DOHH2 (cell line): ENCODE results near the gene KCNG4.

ENCODE experiments used
- H3F3A ChIP-seq: fragments of 200-600 bp; sonication (generic), shearing (Covaris generic); 2 replicates; pipeline ENCODE4 v1.6.0; 2016; ENCODE audit warnings: antibody characterized with exemption, mild to moderate bottlenecking; ENCODE audit not compliant: control insufficient read depth, insufficient read depth
- H3K27ac ChIP-seq: fragments of 200-600 bp; sonication (generic); 2 replicates; pipeline ENCODE4 v1.5.1; 2014; ENCODE audit warnings: low read depth, mild to moderate bottlenecking, low read length, moderate library complexity
- H3K27me3 ChIP-seq: fragments of 200-600 bp; sonication (generic); 2 replicates; pipeline ENCODE4 v1.6.1; 2014; ENCODE audit warnings: mild to moderate bottlenecking, low read length, mixed read lengths; ENCODE audit not compliant: control insufficient read depth
- H3K36me3 ChIP-seq: fragments of 200-600 bp; sonication (generic); 2 replicates; pipeline ENCODE4 v1.6.1; 2014; ENCODE audit warnings: mild to moderate bottlenecking, low read length, moderate library complexity, mixed read lengths; ENCODE audit not compliant: control insufficient read depth
- H3K4me1 ChIP-seq: fragments of 200-600 bp; sonication (generic); 2 replicates; pipeline ENCODE4 v1.6.1; 2014; ENCODE audit warnings: mild to moderate bottlenecking, low read length, mixed read lengths; ENCODE audit not compliant: control insufficient read depth
- H3K4me2 ChIP-seq: fragments of 200-600 bp; sonication (generic); 2 replicates; pipeline ENCODE4 v1.6.0; 2014; ENCODE audit warnings: mild to moderate bottlenecking, low read length, moderate library complexity
- H3K4me3 ChIP-seq: fragments of 200-600 bp; sonication (generic); 2 replicates; pipeline ENCODE4 v1.5.1; 2014; ENCODE audit warnings: mild to moderate bottlenecking, low read length, mixed read lengths
- H3K79me2 ChIP-seq: fragments of 200-600 bp; sonication (generic); 2 replicates; pipeline ENCODE4 v1.6.1; 2014; ENCODE audit warnings: mild to moderate bottlenecking, low read length, mixed read lengths; ENCODE audit not compliant: control insufficient read depth
- H3K9me2 ChIP-seq: fragments of 200-600 bp; sonication (generic); replicated peaks from 2 replicates; pipeline ENCODE4 v1.6.1; 2014; ENCODE audit warnings: mild to moderate bottlenecking, low read length, mixed read lengths; ENCODE audit not compliant: control insufficient read depth
- H3K9me3 ChIP-seq: fragments of 200-600 bp; sonication (generic); 2 replicates; pipeline ENCODE4 v1.6.1; 2014; ENCODE audit warnings: antibody characterized with exemption, low read length, mixed read lengths; ENCODE audit not compliant: control insufficient read depth, insufficient read depth
- H4K20me1 ChIP-seq: fragments of 200-600 bp; sonication (generic); 2 replicates; pipeline ENCODE4 v1.6.0; 2014; ENCODE audit warnings: low read depth, mild to moderate bottlenecking, antibody characterized with exemption, low read length, moderate library complexity; ENCODE audit not compliant: control insufficient read depth, insufficient read depth
- EZH2phosphoT487 ChIP-seq: fragments of 200-600 bp; sonication (generic); IDR thresholded peaks from 2 replicates; pipeline ENCODE4 v1.6.1; 2017; ENCODE audit warnings: borderline replicate concordance, mild to moderate bottlenecking, antibody characterized with exemption, low read length, moderate library complexity, mixed read lengths
- TF ChIP-seq, protein P1 (sequence below): fragments of 200-600 bp; sonication (generic); IDR thresholded peaks from one replicate; pipeline ENCODE4 v1.5.1; 2014; ENCODE audit warnings: antibody characterized with exemption, mild to moderate bottlenecking, low read depth, low read length; ENCODE audit not compliant: poor library complexity, severe bottlenecking

KCNG4 gene

DNA sequence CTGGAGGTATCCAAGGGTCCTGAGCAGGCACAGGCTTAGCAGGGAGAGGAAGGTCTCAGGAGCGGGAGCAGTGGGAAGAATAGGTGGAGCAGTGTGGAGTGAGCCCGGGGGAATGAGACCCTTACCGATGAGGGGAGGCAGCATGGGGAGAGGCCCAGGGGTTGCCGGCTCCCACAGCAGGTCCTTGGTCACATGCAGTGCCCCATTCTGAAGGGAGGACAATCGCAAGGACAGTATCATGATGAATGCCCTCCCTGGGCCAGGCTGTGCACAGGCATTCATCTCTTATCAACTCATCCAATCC, 56.3 kb downstream of the KCNG4 start:
- Histone ChIP-seq H3K27ac (no peak overlapping the region), H4K20me1 (no peaks in the 10 kb centered on the region), H3K4me3 (no peak overlapping the region), H3K4me2 (no peak overlapping the region), H3K9me2 (no peaks in the 10 kb centered on the region), H3K9me3 (no peaks in the 10 kb centered on the region), H3K4me1 (peaks cover 16% of the 10 kb centered on the region), H3K79me2 (peaks cover 45% of the 10 kb centered on the region), H3K36me3 (peaks cover 55% of the 10 kb centered on the region), H3K27me3 (no peaks in the 10 kb centered on the region), H3F3A (no peaks in the 10 kb centered on the region)
- TF ChIP-seq, protein P1, sequence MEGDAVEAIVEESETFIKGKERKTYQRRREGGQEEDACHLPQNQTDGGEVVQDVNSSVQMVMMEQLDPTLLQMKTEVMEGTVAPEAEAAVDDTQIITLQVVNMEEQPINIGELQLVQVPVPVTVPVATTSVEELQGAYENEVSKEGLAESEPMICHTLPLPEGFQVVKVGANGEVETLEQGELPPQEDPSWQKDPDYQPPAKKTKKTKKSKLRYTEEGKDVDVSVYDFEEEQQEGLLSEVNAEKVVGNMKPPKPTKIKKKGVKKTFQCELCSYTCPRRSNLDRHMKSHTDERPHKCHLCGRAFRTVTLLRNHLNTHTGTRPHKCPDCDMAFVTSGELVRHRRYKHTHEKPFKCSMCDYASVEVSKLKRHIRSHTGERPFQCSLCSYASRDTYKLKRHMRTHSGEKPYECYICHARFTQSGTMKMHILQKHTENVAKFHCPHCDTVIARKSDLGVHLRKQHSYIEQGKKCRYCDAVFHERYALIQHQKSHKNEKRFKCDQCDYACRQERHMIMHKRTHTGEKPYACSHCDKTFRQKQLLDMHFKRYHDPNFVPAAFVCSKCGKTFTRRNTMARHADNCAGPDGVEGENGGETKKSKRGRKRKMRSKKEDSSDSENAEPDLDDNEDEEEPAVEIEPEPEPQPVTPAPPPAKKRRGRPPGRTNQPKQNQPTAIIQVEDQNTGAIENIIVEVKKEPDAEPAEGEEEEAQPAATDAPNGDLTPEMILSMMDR, result no peak
- no peak for TF ChIP-seq EZH2phosphoT487

DNA sequence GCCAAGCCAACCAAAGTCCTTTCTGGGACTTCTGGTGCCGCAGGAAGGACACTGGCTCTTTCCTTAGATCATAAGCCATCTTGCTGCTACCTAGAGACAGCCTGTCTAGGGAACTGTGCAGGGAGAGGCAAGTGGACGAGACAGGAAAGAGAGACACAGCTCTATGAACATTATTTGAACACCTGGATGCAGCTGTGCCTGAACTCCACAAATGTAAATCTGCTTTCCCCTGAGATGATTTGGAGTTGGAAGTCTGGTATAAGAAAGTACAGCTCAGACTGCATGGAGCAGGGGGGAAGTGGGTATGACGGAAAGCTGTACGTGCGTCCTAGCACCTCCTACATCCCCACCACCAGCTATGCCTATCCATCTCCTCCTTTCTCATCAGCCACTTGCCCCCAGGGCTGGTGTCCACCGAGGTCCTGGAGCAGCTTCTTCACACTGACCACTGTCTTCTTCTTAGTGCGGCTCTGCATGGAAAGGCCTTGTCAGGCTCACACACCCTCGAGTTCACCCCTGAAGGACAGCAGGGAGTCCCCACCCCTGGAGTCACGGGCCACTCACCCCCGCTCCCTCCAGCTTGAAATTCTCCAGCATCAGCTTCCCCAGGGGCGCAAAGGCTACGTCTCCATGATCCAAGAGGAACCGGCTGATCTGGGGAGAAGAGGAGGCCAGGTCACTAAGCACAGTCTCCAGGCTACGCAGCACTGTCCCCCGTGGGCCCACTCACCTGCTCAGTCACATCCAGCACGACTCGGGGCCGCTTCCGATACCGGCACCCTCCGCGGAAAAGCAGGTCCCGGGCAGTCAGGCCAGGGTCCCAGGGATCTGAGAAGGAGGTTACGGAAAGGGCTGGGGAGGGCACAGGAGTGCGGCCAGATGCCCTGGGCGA, 56.9 kb downstream of the KCNG4 start:
- Histone ChIP-seq H3F3A (no peaks in the 10 kb centered on the region), H3K9me3 (no peaks in the 10 kb centered on the region), H3K4me2 (no peak overlapping the region), H3K4me3 (no peak overlapping the region), H3K36me3 (peaks cover 61% of the 10 kb centered on the region), H3K9me2 (no peaks in the 10 kb centered on the region), H4K20me1 (no peaks in the 10 kb centered on the region), H3K27me3 (no peaks in the 10 kb centered on the region), H3K79me2 (peaks cover 45% of the 10 kb centered on the region), H3K4me1 (peaks cover 16% of the 10 kb centered on the region), H3K27ac (no peak overlapping the region)
- TF ChIP-seq, protein P1, result no peak
- TF ChIP-seq EZH2phosphoT487, result no peak

DNA sequence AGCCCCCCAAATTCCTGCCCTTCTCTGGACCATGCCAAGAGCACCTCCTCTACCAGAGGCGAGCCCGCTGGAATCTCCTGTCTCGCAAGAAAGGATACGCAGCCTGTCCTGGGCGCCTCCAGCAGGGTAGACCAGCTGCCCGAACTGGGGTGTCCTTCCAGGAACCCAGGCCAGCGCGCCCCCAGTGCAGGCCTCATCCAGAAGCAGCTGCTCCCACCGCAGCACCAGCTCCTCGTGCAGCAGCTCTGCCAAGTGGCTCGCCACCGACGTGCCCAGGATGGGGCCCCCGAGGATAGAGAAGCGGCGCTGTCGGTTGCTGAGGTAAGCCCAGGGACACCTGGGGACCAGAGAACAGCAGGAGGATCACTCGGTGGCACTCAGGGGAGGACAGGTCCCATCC, 57.7 kb downstream of the KCNG4 start:
- H3K27ac ChIP-seq, result no peak overlapping the region
- no peaks in the 10 kb centered on the region for H3K9me2 ChIP-seq
- peaks cover 44% of the 10 kb centered on the region for H3K79me2 ChIP-seq
- H3K4me1 ChIP-seq, result peaks cover 13% of the 10 kb centered on the region
- H3K9me3 ChIP-seq, result no peaks in the 10 kb centered on the region
- no peaks in the 10 kb centered on the region for H3F3A ChIP-seq
- H3K4me3 ChIP-seq, result no peak overlapping the region
- no peak for TF ChIP-seq EZH2phosphoT487
- TF ChIP-seq, protein P1, result no peak
- no peaks in the 10 kb centered on the region for H4K20me1 ChIP-seq
- no peaks in the 10 kb centered on the region for H3K27me3 ChIP-seq
- no peak overlapping the region for H3K4me2 ChIP-seq
- peaks cover 65% of the 10 kb centered on the region for H3K36me3 ChIP-seq
